Measurements from ENCODE around the gene TREH.
"Not testable (repeated sequence)": the region's sequence is repeated elsewhere in the genome, so short reads cannot be mapped to it uniquely, and the experiment has no call there.

- TF ChIP-seq CTCF (conservative IDR thresholded peaks at IDR 0.05; ENCODE audit: low read depth in 2 of 2); EZH2 (IDR thresholded peaks at IDR 0.05; ENCODE audit: low read depth, unreplicated experiment); NANOG (IDR thresholded peaks at IDR 0.05; ENCODE audit: borderline replicate concordance); EZH2phosphoT487 (IDR thresholded peaks at IDR 0.05; ENCODE audit: unreplicated experiment); ZNF331 (CRISPR knock-in tag; IDR thresholded peaks at IDR 0.05; ENCODE audit: low read depth); POLR2AphosphoS5 (IDR thresholded peaks at IDR 0.05; ENCODE audit: low read depth); CREB1 (CRISPR knock-in tag; IDR thresholded peaks at IDR 0.05; ENCODE audit: low read depth): not testable (repeated sequence)
These were observed 3.5 kb upstream of the TREH start for GRCh38 chr11:118682939-118683338.
